ENCODE results near the gene ANO8.

GRCh38 chr19:17351815-17352435, 17.3 kb upstream of the ANO8 start:
- TF ChIP-seq CTCF (IDR thresholded peaks at IDR 0.05) (no peak), EP300 (IDR thresholded peaks at IDR 0.05) (no peak)
